NAMALWA (cell line): ENCODE results near the gene ABCA3.
"Not testable (repeated sequence)": the region's sequence is repeated elsewhere in the genome, so short reads cannot be mapped to it uniquely, and the experiment has no call there.

ENCODE experiments used
- DNase-seq: peaks from one replicate; pipeline ENCODE4 v3.0.0-alpha.2; 2015; ENCODE audit warnings: low spot score

The ABCA3 gene

DNA sequence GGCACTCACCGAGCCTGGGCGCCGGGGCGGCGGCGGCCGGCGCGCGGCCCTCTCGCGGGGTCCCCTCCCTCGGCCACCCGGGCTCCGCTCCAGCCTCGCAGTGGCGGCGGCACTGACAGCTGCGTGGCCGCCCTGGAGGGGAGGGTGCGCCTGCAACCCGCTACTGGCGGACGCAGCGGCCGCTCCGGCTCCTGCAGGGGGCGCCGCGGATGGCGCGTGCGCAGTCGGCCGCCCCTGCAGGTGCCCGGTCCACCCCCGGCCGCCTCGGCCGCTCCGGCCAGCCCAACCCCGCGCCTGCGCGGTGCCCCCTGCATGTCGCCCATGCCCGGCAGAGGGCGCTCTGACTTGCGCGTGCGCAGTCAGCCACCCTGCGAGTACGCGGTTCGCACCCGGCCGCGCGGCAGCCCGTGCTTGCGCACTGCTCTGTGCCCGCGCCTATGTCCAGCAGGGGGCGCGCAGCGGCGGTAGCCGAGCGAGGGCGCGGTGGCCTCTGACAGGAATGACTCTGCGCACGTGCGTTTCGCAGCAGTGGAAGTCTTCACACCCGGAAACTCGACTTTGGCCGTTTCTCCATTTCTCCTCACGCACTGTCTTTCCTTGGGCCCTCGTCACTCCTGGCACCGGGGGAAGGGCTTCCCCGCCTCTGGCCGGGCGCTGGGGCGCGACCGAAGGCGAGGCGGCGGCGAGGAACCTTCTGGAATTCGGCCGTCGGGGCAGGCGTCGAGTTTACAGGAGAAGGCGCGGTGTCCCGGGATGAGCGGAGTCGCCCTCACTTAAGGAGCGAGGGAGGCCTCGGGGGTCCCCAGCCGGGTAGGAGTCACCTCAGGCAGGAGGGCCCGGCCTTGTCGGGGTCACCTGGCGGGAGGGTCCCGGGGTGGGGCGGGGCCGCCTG is at the start of gene ABCA3:
ABCA3 (minus strand) TSS at position 165 of the 892 bp plus-strand sequence. CDS start 14,262 bp downstream, outside the sequence.
- DNase-seq: peak; percentile 97

DNA sequence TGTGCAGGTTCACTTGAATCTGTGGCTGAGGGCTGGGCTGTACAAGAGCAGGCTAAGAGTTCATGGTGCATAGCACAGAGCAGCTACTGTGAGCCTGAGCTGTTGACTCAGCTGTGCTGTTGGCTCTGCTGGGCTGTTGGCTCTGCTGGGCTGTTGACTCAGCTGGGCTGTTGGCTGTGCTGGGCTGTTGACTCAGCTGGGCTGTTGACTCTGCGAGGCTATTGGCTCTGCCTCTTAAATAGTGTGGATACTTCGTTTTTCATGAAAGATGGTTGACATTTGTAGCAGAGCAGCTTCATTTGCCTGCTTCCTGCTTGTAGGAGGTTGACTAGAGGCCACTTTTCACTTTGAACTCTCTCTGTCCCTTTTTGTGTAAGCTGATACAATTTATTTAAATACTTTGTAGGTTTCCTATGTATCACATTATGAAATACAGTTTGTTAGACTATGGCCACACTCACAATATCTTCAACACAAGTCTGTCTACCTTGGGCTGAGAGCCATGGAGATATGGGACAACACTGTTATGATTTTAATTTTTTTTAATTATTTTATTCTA is 48.4 kb upstream of the ABCA3 start:
- DNase-seq: no peak

DNA sequence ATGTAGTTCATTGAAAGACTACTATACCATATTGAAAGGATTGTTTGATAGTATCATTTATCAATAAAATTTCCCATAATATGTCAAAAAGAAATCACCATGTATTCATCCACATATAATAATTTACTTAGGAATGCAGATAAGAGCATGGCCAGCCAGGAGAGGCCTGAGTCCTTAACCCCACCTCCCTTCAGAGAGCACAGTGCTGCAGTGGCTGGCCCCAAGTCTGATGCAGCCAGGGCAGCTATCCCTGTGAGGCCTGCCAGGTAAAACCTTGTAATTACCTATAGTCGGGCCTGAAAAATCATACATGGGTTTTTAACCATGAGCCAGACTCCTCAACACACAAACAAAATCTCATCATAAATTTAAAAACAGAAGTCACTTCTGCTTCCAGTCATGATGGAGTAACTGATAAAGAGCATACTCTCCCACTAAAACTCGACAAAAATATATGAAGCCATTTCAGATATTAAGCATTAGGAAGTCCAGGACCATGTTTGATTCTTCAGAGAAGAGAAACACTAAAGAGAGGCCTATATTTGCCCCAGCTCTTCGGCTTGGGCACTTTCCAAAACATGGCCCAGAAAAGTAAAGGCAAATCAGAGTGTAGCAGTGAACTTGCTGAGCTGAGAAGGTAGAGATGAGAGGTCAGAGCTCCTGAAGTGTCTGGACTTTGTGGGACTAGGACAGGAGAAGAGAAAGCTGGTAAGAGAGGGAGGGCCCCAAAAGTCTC is 47.8 kb upstream of the ABCA3 start:
- DNase-seq: no peak

DNA sequence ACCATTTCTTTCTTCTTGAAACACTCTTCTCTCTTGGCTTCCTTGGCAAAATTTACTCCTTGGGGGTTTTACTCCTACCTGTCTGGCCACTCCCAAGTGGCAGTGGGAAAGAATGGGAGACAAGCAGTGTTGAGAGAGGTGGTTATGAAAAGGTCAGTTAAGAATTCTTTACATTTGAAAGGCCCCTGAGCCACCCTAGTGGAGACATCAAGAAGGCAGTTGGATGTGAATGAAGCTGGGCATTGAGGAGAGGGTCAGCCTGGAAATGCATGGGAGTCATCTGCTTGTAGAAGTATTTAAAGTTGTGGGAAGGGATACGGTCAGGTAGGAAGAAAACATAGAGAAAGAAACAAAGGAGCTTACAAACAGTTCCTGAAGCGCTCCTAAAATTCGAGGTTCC is 46.5 kb upstream of the ABCA3 start:
- no peak for DNase-seq

DNA sequence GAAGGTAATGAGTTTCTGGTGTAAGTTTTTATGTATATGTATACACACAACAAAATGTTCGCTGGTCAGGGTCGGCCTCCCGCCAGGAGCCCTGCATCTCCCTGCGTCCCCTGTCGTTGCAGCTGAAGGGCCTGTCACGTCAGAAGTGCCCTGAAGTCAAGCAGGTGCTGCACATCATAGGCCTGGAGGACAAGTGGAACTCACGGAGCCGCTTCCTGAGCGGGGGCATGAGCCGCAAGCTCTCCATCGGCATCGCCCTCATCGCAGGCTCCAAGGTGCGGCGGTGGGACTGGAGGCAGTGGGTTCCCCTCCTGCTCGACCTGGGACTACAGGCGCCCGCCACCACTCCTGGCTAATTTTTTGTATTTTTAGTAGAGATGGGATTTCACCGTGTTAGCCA is 45.5 kb upstream of the ABCA3 start:
- DNase-seq: not testable (repeated sequence)

DNA sequence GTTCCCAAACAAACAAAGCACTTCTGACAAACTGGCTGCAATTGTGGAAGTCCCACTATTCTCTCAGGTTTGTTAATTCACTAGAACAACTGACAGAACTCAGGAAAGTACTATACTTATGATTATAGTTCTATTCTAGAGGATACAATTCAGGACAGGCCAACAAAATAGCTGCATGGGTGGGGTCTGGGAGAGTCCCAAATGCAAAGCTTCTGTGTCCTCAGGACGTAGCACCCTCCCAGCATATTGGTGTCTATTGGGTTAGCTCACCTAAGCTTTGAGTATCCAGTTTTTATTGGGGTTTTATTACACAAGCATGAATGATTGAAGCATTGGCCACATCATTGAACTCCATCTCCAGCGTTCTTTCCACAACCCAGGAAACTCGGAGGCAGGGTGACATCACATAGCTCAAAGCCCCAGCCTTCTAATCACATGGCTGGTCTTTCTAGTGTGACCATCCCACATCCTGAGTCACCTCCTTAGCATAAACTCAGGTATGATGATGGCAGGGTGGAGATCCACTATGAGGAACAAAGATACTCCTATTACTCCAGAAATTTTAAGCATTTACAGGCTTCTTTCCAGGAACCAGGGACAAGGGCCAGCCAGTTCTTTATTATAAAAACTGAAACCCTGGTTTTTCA is 44.8 kb upstream of the ABCA3 start:
- DNase-seq: no peak

DNA sequence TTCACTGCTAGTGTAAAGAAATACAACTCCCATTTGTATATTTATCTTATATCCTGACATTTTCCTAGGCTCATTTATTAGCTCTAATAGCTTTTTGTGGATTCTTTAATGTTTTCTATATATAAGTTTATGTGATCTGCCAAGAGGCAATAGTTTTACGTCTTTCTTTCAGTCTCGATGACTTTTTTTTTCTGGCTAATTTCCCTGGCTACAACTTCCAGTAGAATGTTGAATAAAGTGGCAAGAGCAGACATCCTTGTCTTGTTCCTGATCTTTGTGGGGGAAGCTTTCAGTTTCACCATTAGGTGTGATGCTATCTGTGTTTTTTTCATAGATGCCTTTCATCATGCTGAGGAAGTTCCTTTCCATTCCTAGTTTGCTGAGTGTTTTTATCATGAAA is 43.9 kb upstream of the ABCA3 start:
- no peak for DNase-seq

DNA sequence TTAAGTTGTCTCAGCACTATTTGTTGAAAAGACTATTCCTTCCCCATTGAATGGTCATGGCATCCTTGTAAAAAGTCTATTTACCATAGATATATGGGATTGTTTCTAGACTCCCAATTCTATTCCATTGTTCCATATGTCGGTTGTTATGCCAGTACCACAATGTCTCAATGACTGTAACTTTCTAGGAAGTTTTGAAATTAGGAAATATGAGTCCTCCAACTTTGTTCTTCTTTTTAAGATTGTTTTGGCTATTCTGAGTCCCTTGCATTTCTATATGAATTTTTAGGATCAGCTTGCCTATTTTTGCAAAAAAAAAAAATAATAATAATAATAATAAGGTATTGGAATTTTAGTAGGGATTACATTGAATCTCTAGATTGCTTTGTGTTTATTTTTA is 43.0 kb upstream of the ABCA3 start:
- no peak for DNase-seq

DNA sequence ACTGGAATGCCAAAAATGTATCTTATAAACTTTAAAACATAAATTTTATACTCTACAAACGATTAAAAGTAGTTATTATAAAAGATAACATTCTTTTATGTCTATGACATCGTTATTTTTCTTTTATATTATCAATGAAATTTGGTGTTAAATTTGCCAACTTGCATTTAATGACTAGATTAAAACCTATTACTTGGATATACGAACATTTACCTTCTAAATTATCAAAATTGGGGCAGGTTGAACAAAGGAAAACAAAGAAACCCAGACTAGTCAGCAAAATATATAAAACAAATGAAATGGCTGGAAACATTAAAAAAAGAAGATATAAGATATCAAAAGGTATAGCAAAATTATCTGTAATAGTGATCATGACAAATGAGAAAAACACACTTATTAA is 34.1 kb upstream of the ABCA3 start:
- DNase-seq: no peak

DNA sequence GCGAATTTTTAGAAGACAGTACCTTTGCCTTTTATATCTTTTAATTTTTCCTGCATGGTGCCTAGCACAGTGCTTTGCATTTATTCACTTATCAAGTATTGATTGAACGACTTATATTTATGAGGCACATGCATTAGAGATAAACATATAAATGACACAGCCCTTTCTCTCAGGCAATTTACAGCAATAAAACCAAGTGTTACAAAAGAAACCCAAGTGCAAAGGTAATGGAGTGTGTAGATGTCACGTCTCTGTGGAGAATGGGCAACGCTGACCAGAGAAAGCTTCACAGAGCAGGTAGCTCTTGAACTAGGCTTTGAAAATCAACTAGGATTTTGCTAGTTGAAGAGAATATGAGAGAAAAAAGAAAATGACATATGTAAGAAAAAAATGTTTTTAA is 32.6 kb upstream of the ABCA3 start:
- no peak for DNase-seq

DNA sequence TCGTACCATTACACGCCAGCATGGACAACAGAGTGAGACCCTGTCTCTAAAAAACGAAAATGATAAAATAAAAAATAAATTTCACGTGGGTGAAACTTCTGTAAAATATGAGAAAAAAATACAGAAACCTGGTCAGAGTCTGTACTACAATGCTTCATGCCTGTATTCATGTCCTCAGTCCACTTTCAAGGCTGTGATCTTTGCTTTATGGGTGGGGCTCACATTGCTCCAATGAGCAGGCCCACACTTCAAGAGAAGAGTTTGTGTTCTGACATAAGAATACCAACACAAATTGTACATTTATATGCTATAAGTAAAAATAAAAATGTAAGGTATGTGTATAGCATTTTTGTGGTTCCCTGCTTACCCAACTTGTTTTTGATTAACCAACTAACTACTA is 32.2 kb upstream of the ABCA3 start:
- no peak for DNase-seq

DNA sequence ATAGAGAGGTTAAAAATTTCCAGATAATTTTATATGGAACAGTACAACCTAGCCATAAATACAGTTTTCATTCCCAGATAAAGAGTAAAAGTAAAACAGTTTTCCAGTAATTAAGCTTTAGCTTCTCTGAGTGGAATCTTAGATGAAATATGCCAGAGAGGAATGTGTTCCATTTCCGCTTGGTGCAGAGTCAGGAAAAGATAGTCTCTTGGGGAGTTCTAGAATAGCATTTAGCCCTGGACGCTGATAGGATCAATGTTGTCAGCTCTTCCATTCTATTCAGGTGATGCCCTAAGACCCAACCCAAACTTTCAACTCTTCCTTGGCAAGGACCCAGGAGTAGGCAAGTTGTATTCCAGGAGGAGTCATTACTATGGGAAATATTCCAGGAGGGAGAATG is 30.9 kb upstream of the ABCA3 start:
- no peak for DNase-seq

DNA sequence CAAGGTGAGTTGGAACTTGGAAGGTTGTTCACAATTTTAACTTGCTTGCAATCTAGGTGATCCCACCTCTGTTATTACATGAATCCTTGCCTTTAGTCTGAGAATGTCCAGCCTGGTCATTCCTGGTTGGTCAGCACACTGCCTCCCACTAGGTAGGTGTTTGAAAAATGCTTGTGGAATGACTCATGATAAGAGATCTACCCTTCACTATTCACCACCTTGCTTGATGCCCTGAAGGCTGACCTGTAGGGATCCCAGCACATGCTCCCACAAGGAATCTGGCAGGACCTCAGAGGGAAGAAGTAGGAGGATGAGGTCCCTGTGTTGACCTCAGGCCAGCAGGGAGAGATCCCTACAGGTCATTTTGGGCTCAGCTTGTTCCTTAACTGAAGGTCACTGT is 30.2 kb upstream of the ABCA3 start:
- no peak for DNase-seq

DNA sequence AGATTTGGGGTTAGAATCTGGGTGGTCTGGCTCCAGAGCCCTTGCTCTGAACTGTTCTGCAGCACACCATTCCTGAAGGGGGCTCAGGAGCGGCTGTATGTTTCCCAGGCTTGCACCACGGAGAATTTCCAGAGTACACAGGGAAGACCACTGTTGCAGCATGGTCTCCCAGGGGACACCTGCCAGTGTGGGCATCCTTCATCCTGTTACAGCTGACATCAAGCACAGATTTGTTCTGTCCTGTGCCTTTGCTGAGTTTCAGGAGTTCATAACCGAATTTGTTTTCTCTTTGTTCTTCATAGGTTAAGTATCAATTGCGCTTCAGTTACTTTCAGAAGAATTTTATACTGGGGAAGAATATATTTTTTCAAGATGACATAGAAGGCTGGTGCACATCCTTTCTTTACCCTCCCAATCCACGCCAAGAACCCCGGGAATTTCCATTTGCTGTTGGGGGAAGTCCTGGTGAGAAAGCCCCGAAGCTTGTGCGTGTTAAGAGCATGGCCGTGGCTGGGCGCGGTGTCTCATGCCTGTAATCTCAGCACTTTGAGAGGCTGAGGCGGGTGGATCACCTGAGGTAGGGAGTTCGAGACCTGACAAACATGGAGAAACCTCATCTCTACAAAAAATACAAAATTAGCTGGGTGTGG is 26.3 kb upstream of the ABCA3 start:
- no peak for DNase-seq

DNA sequence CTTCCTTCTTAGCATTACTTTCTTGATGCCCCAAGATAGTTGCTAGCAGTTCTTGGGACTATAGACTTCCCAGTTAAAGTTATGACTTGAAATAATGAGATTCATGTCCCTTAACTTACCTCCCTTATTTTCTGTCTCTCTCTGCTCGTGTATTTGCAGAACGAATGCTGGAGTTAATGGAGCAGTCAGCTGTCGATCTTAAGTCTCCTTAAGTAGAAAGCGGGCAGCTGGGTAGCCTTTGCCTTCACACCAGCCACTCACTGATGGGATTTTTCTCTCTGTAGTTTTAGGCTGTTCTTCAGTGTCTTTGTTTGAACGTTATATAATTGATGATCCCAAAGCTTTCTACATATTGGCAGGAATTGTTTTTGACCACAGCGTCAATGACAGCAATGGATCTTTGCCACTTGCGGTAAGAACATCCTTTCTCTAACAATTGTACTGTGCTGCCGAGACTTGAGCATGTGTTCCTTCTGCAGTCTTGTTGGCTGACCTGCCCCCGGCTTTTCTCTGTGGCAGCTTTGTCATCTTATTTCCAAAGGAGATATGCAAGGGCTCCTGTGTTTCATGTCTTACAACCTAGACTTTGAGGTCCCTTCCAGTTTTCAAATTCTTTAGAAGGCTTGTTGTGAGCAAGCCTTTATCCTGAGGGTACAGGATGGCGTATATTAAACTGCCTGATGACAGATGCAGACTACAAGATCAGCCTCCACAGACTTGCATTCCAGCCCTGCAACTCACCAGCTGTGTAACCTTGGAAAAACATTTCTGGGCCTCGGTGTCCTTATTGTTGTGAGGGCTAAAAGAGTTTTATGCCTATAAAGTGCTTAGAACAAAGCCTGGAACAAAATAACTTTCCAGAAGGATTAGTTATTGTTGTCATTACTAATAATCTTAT is 25.1 kb upstream of the ABCA3 start:
- no peak for DNase-seq

DNA sequence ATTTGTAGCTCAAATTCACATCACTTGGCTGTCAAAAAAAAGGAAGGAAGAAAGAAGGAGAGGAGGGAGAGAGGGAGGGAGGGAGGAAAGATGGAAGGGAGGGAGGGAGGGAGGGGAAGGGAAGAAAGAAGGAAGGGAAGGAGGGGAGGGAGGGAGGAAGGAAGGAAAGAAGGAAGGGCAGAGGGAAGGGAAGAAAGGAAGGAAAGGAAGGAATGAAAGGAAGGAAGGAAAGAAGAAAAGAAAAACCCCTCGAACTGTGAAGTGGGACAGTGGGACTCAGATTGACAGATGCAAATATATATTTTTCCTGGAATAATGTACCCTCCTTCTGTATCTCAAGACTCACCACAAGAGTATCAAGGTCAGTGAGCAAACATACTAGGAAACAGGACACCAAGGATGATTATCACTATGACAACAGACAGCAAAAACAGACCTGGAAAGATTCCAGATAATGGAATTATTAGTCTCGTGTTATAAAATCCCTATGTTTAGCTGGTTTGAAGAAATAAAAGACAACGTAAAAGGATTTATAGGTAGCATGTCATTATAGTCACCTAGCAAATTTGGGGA is 24.2 kb upstream of the ABCA3 start:
- no peak for DNase-seq

DNA sequence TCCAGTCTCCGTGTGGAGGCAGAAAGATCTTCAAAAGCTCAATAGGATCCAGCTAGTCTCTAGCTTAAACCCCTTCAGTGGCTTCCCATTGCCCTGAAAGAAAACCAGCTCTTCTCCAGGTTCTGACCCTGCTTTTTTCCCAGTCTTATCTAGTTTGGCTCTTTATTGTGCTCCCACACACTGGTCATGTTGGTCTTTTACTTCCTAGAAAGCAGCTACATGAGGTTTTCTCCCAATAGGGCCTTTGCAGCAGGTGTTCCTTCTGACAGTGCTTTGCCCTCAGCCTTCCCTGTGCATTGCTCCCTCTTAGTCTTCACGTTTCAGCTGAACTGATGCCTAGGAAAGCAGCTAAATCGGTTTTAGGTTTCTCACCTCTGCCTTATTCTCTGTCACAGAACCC is 21.7 kb upstream of the ABCA3 start:
- no peak for DNase-seq

DNA sequence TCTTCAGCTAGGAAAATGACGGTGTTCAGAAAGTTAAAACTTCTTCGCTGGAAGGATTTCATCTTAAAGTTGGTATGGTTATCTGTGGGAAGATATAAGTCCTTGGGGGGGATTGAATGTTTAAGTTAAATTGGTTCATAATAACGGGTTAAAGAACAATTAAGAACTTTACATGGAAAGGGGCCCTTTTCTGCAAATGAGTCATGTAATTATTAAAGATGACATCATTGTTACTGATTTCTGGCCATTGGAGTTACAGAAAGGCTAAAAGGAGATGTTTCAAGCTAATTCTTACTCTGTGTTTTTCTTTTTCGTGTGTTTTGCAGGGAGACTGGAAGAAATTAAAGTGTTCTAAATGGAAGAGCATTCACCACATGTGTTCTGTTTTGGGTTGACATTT is 20.6 kb upstream of the ABCA3 start:
- DNase-seq: no peak

DNA sequence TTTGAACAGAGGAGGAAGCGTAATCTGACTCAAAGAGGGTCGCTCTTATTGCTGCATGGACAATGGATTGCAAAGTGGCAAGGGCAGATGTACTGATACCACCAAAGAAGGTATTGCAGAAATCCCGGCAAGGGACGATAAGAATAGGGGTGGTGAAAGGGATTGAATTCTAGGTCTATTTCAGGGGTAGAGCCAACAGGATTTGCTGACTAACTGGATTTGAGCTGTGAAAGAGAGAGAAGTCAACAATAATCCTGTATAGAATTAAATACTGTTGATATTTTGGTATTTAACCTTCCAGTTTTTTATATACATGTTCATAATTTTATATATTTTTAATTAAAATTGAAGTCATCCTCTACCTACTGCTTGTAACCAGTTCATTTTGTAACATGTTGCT is 19.4 kb upstream of the ABCA3 start:
- no peak for DNase-seq

DNA sequence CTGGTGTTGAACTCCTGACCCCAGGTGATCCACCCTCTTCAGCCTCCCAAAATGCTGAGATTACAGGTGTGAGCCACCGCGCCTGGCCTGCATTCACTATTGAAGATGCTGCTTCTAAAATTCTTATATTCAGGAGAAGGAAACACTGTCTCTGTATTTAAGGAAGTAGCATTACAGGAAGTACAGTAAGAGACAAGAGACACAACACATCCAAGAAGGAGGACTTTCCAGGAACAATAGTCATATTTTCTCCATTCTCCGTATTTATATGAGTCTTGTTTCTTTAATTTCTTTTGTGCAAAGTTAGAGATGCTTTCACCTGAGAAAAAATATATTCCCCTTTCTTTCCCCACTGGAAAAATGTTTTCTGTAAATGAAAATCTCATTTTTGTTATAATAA is 18.3 kb upstream of the ABCA3 start:
- no peak for DNase-seq

DNA sequence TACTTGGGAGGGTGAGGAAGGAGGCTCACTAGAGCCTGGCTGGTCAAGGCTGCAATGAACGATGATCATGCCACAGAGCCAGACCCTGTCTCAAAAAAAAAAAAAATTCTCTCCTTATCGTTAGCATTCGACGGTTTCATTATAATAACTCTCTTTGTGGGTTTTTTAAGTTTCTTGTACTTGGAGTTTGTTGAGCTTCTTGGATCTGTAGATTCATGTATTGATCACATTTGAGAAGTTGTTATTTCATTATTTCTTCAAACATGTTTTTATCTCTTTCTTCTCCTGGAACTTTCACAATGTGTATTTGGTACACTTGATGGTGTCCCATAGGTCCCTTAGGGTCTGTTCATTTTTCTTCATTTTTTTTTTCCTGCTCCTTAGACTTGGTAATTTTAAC is 16.8 kb upstream of the ABCA3 start:
- no peak for DNase-seq
